Measurements from ENCODE around the gene PACC1.

DNA sequence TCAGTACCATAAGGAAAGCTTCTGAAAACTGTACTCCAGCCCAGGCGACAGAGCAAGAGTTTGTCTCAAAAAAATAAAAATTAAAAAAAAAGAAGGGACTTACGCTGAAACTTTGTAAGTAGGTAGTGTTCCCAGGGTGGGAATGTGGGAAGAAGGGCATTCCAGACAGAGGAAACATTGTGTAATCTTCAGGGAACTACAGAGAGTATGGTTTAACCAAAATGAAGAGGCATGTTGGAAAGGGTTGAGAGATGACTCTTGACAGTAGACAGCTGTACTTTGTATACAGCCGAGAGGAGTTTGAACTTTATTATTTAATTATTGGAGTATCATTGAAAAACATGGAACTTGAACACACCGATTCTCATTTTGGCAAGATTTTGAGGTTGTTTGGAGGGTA, 86.4 kb downstream of the PACC1 start:
- TF ChIP-seq POLR2AphosphoS5 (IDR thresholded peaks at IDR 0.05; ENCODE audit: insufficient read depth, low read depth, low read length) (no peak), EZH2 (IDR thresholded peaks at IDR 0.05; ENCODE audit: borderline replicate concordance, low read depth, low read length, severe bottlenecking) (no peak)
- TF ChIP-seq, protein P1, sequence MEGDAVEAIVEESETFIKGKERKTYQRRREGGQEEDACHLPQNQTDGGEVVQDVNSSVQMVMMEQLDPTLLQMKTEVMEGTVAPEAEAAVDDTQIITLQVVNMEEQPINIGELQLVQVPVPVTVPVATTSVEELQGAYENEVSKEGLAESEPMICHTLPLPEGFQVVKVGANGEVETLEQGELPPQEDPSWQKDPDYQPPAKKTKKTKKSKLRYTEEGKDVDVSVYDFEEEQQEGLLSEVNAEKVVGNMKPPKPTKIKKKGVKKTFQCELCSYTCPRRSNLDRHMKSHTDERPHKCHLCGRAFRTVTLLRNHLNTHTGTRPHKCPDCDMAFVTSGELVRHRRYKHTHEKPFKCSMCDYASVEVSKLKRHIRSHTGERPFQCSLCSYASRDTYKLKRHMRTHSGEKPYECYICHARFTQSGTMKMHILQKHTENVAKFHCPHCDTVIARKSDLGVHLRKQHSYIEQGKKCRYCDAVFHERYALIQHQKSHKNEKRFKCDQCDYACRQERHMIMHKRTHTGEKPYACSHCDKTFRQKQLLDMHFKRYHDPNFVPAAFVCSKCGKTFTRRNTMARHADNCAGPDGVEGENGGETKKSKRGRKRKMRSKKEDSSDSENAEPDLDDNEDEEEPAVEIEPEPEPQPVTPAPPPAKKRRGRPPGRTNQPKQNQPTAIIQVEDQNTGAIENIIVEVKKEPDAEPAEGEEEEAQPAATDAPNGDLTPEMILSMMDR (IDR thresholded peaks at IDR 0.05; ENCODE audit: extremely low read depth in 1 of 2, insufficient read depth in 1 of 2, low read depth in 1 of 2, low read length in 2 of 2) = no peak
